C4-2B (cell line): ENCODE data around the gene KRTAP5-2.

Source experiments
- ZFX ChIP-seq: fragments of 450-650 bp; IDR thresholded peaks from 2 replicates; pipeline ENCODE4 v1.6.1; 2017
- TF ChIP-seq, protein P1 (sequence below): fragments of 450-650 bp; conservative IDR thresholded peaks from 2 replicates; pipeline ENCODE4 v1.5.1; 2017; ENCODE audit warnings: mild to moderate bottlenecking

DNA sequence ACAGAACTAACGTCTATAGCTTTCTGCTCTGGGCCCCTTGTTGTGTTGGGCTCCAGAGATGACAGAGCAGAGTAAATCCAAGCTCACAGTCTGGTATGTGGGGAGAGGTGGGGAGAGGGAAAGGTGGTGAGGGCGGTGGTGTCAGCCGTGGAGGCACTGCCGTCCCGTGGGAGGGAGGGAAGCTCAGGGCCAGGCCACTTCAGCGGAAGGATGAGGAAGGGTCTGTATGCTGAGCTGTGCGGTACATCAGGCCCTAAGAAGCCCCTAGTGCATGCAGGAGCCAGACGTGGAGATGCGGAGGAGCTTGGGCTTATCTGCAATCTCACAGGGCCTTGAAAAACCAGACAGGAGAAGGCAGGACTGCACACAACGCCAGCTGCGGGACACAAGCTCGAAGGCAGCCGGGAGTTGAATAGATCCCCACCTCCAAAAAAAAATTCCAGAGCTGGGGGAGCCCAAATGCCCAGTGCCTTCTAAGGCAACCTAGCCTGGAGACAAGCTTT, 33.0 kb upstream of the KRTAP5-2 start:
- TF ChIP-seq, protein P1, sequence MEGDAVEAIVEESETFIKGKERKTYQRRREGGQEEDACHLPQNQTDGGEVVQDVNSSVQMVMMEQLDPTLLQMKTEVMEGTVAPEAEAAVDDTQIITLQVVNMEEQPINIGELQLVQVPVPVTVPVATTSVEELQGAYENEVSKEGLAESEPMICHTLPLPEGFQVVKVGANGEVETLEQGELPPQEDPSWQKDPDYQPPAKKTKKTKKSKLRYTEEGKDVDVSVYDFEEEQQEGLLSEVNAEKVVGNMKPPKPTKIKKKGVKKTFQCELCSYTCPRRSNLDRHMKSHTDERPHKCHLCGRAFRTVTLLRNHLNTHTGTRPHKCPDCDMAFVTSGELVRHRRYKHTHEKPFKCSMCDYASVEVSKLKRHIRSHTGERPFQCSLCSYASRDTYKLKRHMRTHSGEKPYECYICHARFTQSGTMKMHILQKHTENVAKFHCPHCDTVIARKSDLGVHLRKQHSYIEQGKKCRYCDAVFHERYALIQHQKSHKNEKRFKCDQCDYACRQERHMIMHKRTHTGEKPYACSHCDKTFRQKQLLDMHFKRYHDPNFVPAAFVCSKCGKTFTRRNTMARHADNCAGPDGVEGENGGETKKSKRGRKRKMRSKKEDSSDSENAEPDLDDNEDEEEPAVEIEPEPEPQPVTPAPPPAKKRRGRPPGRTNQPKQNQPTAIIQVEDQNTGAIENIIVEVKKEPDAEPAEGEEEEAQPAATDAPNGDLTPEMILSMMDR = no peak
- TF ChIP-seq ZFX = no peak
